B cell (primary cell): ENCODE results near the gene SPTLC2. TPM values are rescaled to one million over a fixed set of nuclear protein-coding genes. Genes with fewer than 3 reads are reported as not detected.
"Not testable (repeated sequence)": the region's sequence is repeated elsewhere in the genome, so short reads cannot be mapped to it uniquely, and the experiment has no call there.

Source experiments
- ATAC-seq: fragments of 200-7000 bp; cut with Tn5 transposase; one replicate; pipeline ENCODE4 v1.10.0; 2021; ENCODE audit warnings: low read depth, mild to moderate bottlenecking, moderate number of reproducible peaks, moderate library complexity
- CTCF ChIA-PET: fragments of 350-600 bp; sonication (Branson Sonifier 250); formaldehyde crosslinking; loops from one replicate; lab custom pipeline; 2021; ENCODE audit warnings: antibody characterized with exemption, inconsistent platforms; lab: Charles Lee
- POLR2A ChIA-PET: fragments of 350-600 bp; sonication (Branson Sonifier 250); formaldehyde crosslinking; loops from one replicate; lab custom pipeline; 2021; ENCODE audit warnings: antibody characterized with exemption; lab: Charles Lee
- DNase-seq: peaks from one replicate; pipeline ENCODE4 v3.0.0; 2013
- H2AFZ ChIP-seq: 2 replicates; pipeline ENCODE4 v1.6.1; 2012; ENCODE audit warnings: mild to moderate bottlenecking, low read depth, low read length; ENCODE audit not compliant: insufficient read depth, poor library complexity, severe bottlenecking
- H3K27ac ChIP-seq, 2 donors: 1 replicate in 1 of 2; 2 replicates in 1 of 2; pipeline ENCODE4 v1.5.1; 2012 to 2013; ENCODE audit warnings: low read length in 2 of 2, mild to moderate bottlenecking in 2 of 2, moderate library complexity in 1 of 2
- H3K27me3 ChIP-seq, 4 experiments: fragments of 200-600 bp in 1 of 4; sonication (generic) in 1 of 4; replicated peaks in 1 of 4; 1 replicate in 2 of 4; 2 replicates in 2 of 4; pipeline versions ENCODE4 v1.6.1 to v1.7.0; 2013 to 2016; ENCODE audit warnings: low read length in 3 of 4, mild to moderate bottlenecking in 2 of 4, mixed read lengths in 1 of 4, moderate library complexity in 1 of 4; ENCODE audit not compliant: insufficient read depth in 4 of 4, control insufficient read depth in 3 of 4; ENCODE audit errors: control extremely low read depth in 1 of 4
- H3K36me3 ChIP-seq, 2 experiments: replicated peaks in 1 of 2; 1 replicate in 1 of 2; 2 replicates in 1 of 2; pipeline versions ENCODE4 v1.6.1 to v1.7.1; 2013; ENCODE audit warnings: low read length in 1 of 2; ENCODE audit not compliant: insufficient read depth in 2 of 2, control insufficient read depth in 1 of 2; ENCODE audit errors: control extremely low read depth in 1 of 2, extremely low read depth in 1 of 2
- H3K4me1 ChIP-seq, 2 donors: fragments of 200-600 bp in 1 of 2; sonication (generic) in 1 of 2; 1 replicate in 1 of 2; 2 replicates in 1 of 2; pipeline versions ENCODE4 v1.5.1 to v1.6.1; 2013 to 2017; ENCODE audit warnings: low read length in 2 of 2; ENCODE audit not compliant: control insufficient read depth in 2 of 2, insufficient read depth in 2 of 2
- H3K4me2 ChIP-seq: replicated peaks from 2 replicates; pipeline ENCODE3; 2012; ENCODE audit warnings: mild to moderate bottlenecking, low read depth, low read length; ENCODE audit not compliant: poor library complexity, severe bottlenecking
- H3K4me3 ChIP-seq, 5 experiments: fragments of 200-600 bp in 1 of 5; sonication (generic) in 1 of 5; 1 replicate in 3 of 5; 2 replicates in 2 of 5; pipeline versions ENCODE4 v1.5.1 to v1.7.0; 2011 to 2016; ENCODE audit warnings: low read length in 4 of 5, mild to moderate bottlenecking in 4 of 5, low read depth in 2 of 5, control low read depth in 1 of 5, moderate library complexity in 1 of 5; ENCODE audit not compliant: insufficient read depth in 1 of 5; ENCODE audit errors: control extremely low read depth in 1 of 5, extremely low read depth in 1 of 5
- H3K79me2 ChIP-seq: fragments of 200-600 bp; sonication (generic); one replicate; pipeline ENCODE4 v1.6.0; 2016; ENCODE audit warnings: low read length; ENCODE audit not compliant: control insufficient read depth, insufficient read depth
- H3K9ac ChIP-seq: fragments of 200-600 bp; sonication (generic); 2 replicates; pipeline ENCODE4 v1.6.1; 2017; ENCODE audit warnings: mild to moderate bottlenecking, low read length, moderate library complexity
- H3K9me3 ChIP-seq, 3 donors: one replicate each; pipeline versions ENCODE4 v1.6.1 to v1.7.1; 2013; ENCODE audit warnings: low read length in 2 of 3; ENCODE audit not compliant: control insufficient read depth in 2 of 3, insufficient read depth in 1 of 3; ENCODE audit errors: control extremely low read depth in 1 of 3
- H4K20me1 ChIP-seq: 2 replicates; pipeline ENCODE4 v1.6.0; 2012; ENCODE audit warnings: mild to moderate bottlenecking, low read length; ENCODE audit not compliant: insufficient read depth, control insufficient read depth, poor library complexity, severe bottlenecking
- H3K27ac Mint-ChIP-seq: one replicate; pipeline ENCODE4 v1.8.0; 2021; ENCODE audit warnings: mixed read lengths
- H3K27me3 Mint-ChIP-seq: one replicate; pipeline ENCODE4 v1.8.0; 2021; ENCODE audit warnings: mixed read lengths
- H3K4me1 Mint-ChIP-seq: one replicate; pipeline ENCODE4 v1.8.0; 2021; ENCODE audit warnings: mixed read lengths
- H3K4me3 Mint-ChIP-seq: one replicate; pipeline ENCODE4 v1.8.0; 2021; ENCODE audit warnings: mixed read lengths
- H3K9me3 Mint-ChIP-seq: one replicate; pipeline ENCODE4 v1.8.0; 2022; ENCODE audit warnings: mixed read lengths; ENCODE audit not compliant: insufficient read depth
- CTCF ChIP-seq: fragments of 200-600 bp; IDR thresholded peaks from one replicate; pipeline ENCODE4 v1.8.0; 2022; ENCODE audit warnings: antibody characterized with exemption, mild to moderate bottlenecking
- EZH2 ChIP-seq: IDR thresholded peaks from 2 replicates; pipeline ENCODE4 v1.6.1; 2012; ENCODE audit warnings: borderline replicate concordance, low read depth, mild to moderate bottlenecking, moderate library complexity, low read length; ENCODE audit not compliant: insufficient read depth, poor library complexity, severe bottlenecking
- WGBS: methylation state at CpG from one replicate; pipeline ENCODE4 v1.1.5; 2013; ENCODE audit warnings: missing lambda C conversion rate; ENCODE audit not compliant: insufficient coverage; 5-methylcytosine and 5-hydroxymethylcytosine counted together
- intact Hi-C: fragments of 100-400 bp; cut with micrococcal nuclease; formaldehyde crosslinking; loops from one replicate; pipeline ENCODE4 v1.10.0; 2022
- polyA plus RNA-seq: library from polyadenylated mRNA; depleted of rRNA; stranded (reverse); fragments of >200 nt; gene quantifications from 2 replicates; pipeline ENCODE4 v1.2.3, GENCODE V29; 2012
- total RNA-seq, 2 donors: library from RNA; stranded (reverse); fragments of 120-200 nt in 1 of 2; gene quantifications; 1 replicate in 1 of 2; 2 replicates in 1 of 2; pipeline versions ENCODE4 v1.2.3 to v1.2.4, GENCODE V29; 2013 to 2022

SPTLC2 gene
- total and polyA plus RNA-seq, 2 donors (not counting 1 experiment from before 2014, with no cell fraction given): 9.4 to 41.4 TPM

DNA sequence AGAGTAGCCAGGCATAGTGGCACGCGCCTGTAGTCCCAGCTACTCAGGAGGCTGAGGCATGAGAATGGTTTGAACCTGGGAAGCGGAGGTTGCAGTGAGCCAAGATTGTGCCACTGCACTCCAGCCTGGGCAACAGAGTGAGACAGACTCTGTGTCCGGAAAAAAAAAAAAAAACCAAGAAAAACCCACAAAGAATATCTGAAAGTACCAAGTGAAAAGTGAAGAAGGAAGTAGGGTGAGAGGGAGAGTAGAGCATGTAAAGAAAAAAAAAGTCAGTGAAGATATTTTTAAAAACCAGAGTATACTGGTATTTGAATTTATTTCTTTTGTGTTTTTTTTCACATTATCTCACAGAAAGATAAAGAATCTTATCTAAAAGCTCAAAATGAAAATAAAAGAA lies 74.5 kb downstream of the SPTLC2 start:
- Histone ChIP-seq H3K27ac (peak overlapping the region; percentile 37 to 81), H3K36me3 (peaks cover 8 to 21% of the 10 kb centered on the region in 2 experiments), H4K20me1 (peaks cover 8% of the 10 kb centered on the region), H3K27me3 (no peaks in the 10 kb centered on the region), H3K4me2 (peak overlapping the region; percentile 56), H3K79me2 (peaks cover 28% of the 10 kb centered on the region), H3K4me1 (peaks cover 29 to 41% of the 10 kb centered on the region in 2 donors), H3K9me3 (no peaks in the 10 kb centered on the region), H2AFZ (peak overlapping the region; percentile 10), H3K9ac (peak overlapping the region; percentile 27), H3K4me3 (no peak overlapping the region)
- ATAC-seq (peak; percentile 70), DNase-seq (peak; percentile 34)
- H3K27ac Mint-ChIP-seq: peak overlapping the region; percentile 73
- no peaks in the 10 kb centered on the region for H3K9me3 Mint-ChIP-seq
- intact Hi-C loops: no loop called here
- POLR2A ChIA-PET: no interaction called here
- WGBS: no CpG with 5 or more reads among the region's 4 CpGs
- CTCF ChIA-PET: interaction anchor here (0.7 to 1.4 kb wide), 3 partner anchors 9 to 241 kb away, joined by 3 to 7 read pairs (median 5); no protein-coding TSS in a partner anchor
- no peak for TF ChIP-seq CTCF
- no peak for TF ChIP-seq EZH2
- H3K4me3 Mint-ChIP-seq: peak overlapping the region; percentile 60
- H3K4me1 Mint-ChIP-seq: peaks cover 29% of the 10 kb centered on the region
- no peaks in the 10 kb centered on the region for H3K27me3 Mint-ChIP-seq

- POLR2A ChIA-PET, H3K27ac Mint-ChIP-seq, H3K27me3 Mint-ChIP-seq, intact Hi-C loops, H3K4me1 Mint-ChIP-seq, H3K27me3 ChIP-seq, H3K9me3 ChIP-seq, H3K4me3 ChIP-seq, H3K9me3 Mint-ChIP-seq, H2AFZ ChIP-seq, H3K4me3 Mint-ChIP-seq, DNase-seq, H4K20me1 ChIP-seq, ATAC-seq, H3K9ac ChIP-seq: not testable (repeated sequence)
- peaks cover 38% of the 10 kb centered on the region for H3K79me2 ChIP-seq
- CTCF ChIA-PET: interaction anchor here (1.4 kb wide), 1 partner anchor 14 kb away, joined by 3 read pairs; no protein-coding TSS in a partner anchor
- 90% methylated on average over 2 of the region's 5 CpGs for WGBS
- peaks cover 11 to 23% of the 10 kb centered on the region in 2 donors for H3K4me1 ChIP-seq
- H3K27ac ChIP-seq: peak overlapping the region in 1 of 2 donors; percentile 48
- peaks cover 15 to 22% of the 10 kb centered on the region in 2 experiments for H3K36me3 ChIP-seq
- peak overlapping the region; percentile 29 for H3K4me2 ChIP-seq
Observed at GRCh38 chr14:77536951-77537350, 79.5 kb downstream of the SPTLC2 start.
